Left ventricle myocardium superior (tissue), 1 donor: Measurements from ENCODE around the gene ANTKMT. TPM values are rescaled to one million over a fixed set of nuclear protein-coding genes. Genes with fewer than 3 reads are reported as not detected.

Source experiments
- ATAC-seq: fragments of 200-7000 bp; cut with Tn5 transposase; one replicate; pipeline ENCODE4 v1.9.1; 2020; ENCODE audit warnings: mild to moderate bottlenecking, moderate library complexity
- DNase-seq: peaks from one replicate; pipeline ENCODE4 v3.0.0-alpha.2; 2020
- intact Hi-C: fragments of 100-400 bp; cut with micrococcal nuclease; formaldehyde crosslinking; loops from one replicate; pipeline ENCODE4 v1.11.0; 2022
- long read RNA-seq: library from polyadenylated mRNA; unstranded; transcript quantifications from one replicate; pipeline ENCODE4 v2.0.0, GENCODE V29; 2021
- total RNA-seq: library from RNA; stranded (reverse); fragmentation: NEBNext Ultra II Directional; extraction: Animal tissue kit (Norgen Biotek cat#: 25700); gene quantifications from one replicate; pipeline ENCODE4 v1.2.1, GENCODE V29; 2021
- donor health status: DM: no; HTN: yes; CAD: no; lungs with severe emphysema.

Gene ANTKMT
- 31.2 TPM for total RNA-seq
- long read RNA-seq, transcript FAM173A-207 (5 exons, 1,052 nt) = major isoform, 24 of 52 reads
- long read RNA-seq, transcript FAM173A-204 (4 exons, 800 nt) = minor isoform, 5 of 52 reads
- long read RNA-seq, transcript FAM173A-201 (4 exons, 806 nt) = minor isoform, 7 of 52 reads
- long read RNA-seq, partial matches to known transcripts = 3 of 52 reads
- long read RNA-seq, other reads (novel, unspliced or antisense) = 10 of 52 reads

GRCh38 chr16:720990-721764, at the start of gene ANTKMT:
ANTKMT (plus strand) TSS chr16:721146; CDS start chr16:721275, 129 bp downstream.
- intact Hi-C loops = no loop called here
- DNase-seq = peak; percentile 90
- peak; percentile 90 for ATAC-seq

- no peak for DNase-seq
- intact Hi-C loops = no loop called here
- no peak for ATAC-seq
Measured at GRCh38 chr16:671353-672131, 49.4 kb upstream of the ANTKMT start.

- intact Hi-C loops = no loop called here
- no peak for DNase-seq
- no peak for ATAC-seq
Measured at GRCh38 chr16:672371-672770, 48.6 kb upstream of the ANTKMT start.

- no peak for DNase-seq
- intact Hi-C loops = no loop called here
- ATAC-seq = no peak
Measured at GRCh38 chr16:672851-673250, 48.1 kb upstream of the ANTKMT start.

- intact Hi-C loops = no loop called here
- DNase-seq (no peak), ATAC-seq (no peak)
Measured at GRCh38 chr16:673399-673991, 47.5 kb upstream of the ANTKMT start.

GRCh38 chr16:674214-674881, 46.6 kb upstream of the ANTKMT start:
- intact Hi-C loops = no loop called here
- DNase-seq (no peak), ATAC-seq (peak; percentile 16)

GRCh38 chr16:674968-675883, 45.7 kb upstream of the ANTKMT start, which contains the start of gene RHBDL1:
RHBDL1 (plus strand) TSS chr16:675671; CDS start chr16:675791, 120 bp downstream.
- DNase-seq = peak; percentile 69
- no peak for ATAC-seq
- intact Hi-C loops = no loop called here

GRCh38 chr16:675884-676564, 44.9 kb upstream of the ANTKMT start:
- intact Hi-C loops = no loop called here
- ATAC-seq (no peak), DNase-seq (no peak)

GRCh38 chr16:676565-676902, 44.4 kb upstream of the ANTKMT start:
- DNase-seq (no peak), ATAC-seq (no peak)
- intact Hi-C loops = no loop called here

GRCh38 chr16:676913-677312, 44.0 kb upstream of the ANTKMT start:
- DNase-seq (no peak), ATAC-seq (no peak)
- intact Hi-C loops = no loop called here

- no peak for DNase-seq
- intact Hi-C loops = no loop called here
Measured at GRCh38 chr16:677316-678190, 43.4 kb upstream of the ANTKMT start.

GRCh38 chr16:678209-678857, 42.6 kb upstream of the ANTKMT start:
- intact Hi-C loops = no loop called here
- no peak for ATAC-seq
- DNase-seq = no peak

More at GRCh38 chr16:677316-678190, 43.4 kb upstream of the ANTKMT start:
- no peak for ATAC-seq

- DNase-seq = peak; percentile 86
- intact Hi-C loops = no loop called here
Measured at GRCh38 chr16:678858-679813, 41.8 kb upstream of the ANTKMT start.

GRCh38 chr16:679814-680624, 40.9 kb upstream of the ANTKMT start, which contains the start of gene STUB1:
STUB1 (plus strand) TSS chr16:680410; CDS start chr16:680526, 116 bp downstream.
- ATAC-seq (peak; percentile 73), DNase-seq (peak; percentile 93)
- intact Hi-C loops = no loop called here

More at GRCh38 chr16:678858-679813, 41.8 kb upstream of the ANTKMT start:
- ATAC-seq = peak; percentile 50
